Endothelial cell of umbilical vein (primary cell): Measurements from ENCODE around the gene LPP. TPM values are rescaled to one million over a fixed set of nuclear protein-coding genes. Genes with fewer than 3 reads are reported as not detected.

Experiments
- BruUV-seq: library from RNA; stranded (reverse); fragments of 400-500 nt; replicated peaks from 2 replicates; lab custom pipeline; 2021; lab: Mats Ljungman, UMichigan
- CTCF ChIA-PET: fragments of 300-600, 350-600 bp; sonication (Branson Sonifier 250); formaldehyde crosslinking; loops from one replicate; lab custom pipeline; 2021; ENCODE audit warnings: antibody characterized with exemption, inconsistent platforms; lab: Charles Lee
- POLR2A ChIA-PET: fragments of 300-600, 350-600 bp; sonication (Branson Sonifier 250); formaldehyde crosslinking; loops from one replicate; lab custom pipeline; 2021; ENCODE audit warnings: antibody characterized with exemption, inconsistent platforms; lab: Charles Lee
- DNase-seq: peaks from one replicate; pipeline ENCODE4 v3.0.0-alpha.2; 2011; ENCODE audit warnings: low read depth, low spot score
- FAIRE-seq: peaks from 2 replicates; lab custom pipeline; 2011; peaks lifted over from hg19 to GRCh38; lab: Jason Lieb, UNC
- H2AFZ ChIP-seq: 2 replicates; pipeline ENCODE4 v1.6.0; 2012; ENCODE audit warnings: low read depth, low read length, control low read depth, inconsistent platforms
- H3K27ac ChIP-seq: 2 replicates; pipeline ENCODE4 v1.5.1; 2011; ENCODE audit warnings: low read depth, mild to moderate bottlenecking, control low read depth, low read length, moderate library complexity; ENCODE audit not compliant: insufficient read depth
- H3K27me3 ChIP-seq, 2 experiments: 2 replicates each; pipeline versions ENCODE4 v1.6.0 to v1.6.1; 2011; ENCODE audit warnings: low read length in 2 of 2, mixed read lengths in 1 of 2; ENCODE audit not compliant: control insufficient read depth in 2 of 2, insufficient read depth in 2 of 2
- H3K36me3 ChIP-seq, 2 experiments: 2 replicates in 1 of 2; 3 replicates in 1 of 2; pipeline ENCODE4 v1.5.1; 2011; ENCODE audit warnings: low read length in 2 of 2, mild to moderate bottlenecking in 1 of 2, moderate library complexity in 1 of 2; ENCODE audit not compliant: control insufficient read depth in 2 of 2, insufficient read depth in 2 of 2; ENCODE audit errors: extremely low read depth in 1 of 2
- H3K4me1 ChIP-seq: 3 replicates; pipeline ENCODE4 v1.5.1; 2011; ENCODE audit warnings: mild to moderate bottlenecking, low read length; ENCODE audit not compliant: control insufficient read depth, insufficient read depth; ENCODE audit errors: extremely low read depth
- H3K4me2 ChIP-seq: 2 replicates; pipeline ENCODE4 v1.6.1; 2011; ENCODE audit warnings: low read length, control low read depth, mixed read lengths; ENCODE audit not compliant: insufficient read depth
- H3K4me3 ChIP-seq, 3 experiments: fragments of 200-600 bp in 1 of 3; sonication (generic), shearing (Covaris generic) in 1 of 3; replicated peaks in 1 of 3; 2 replicates each; pipeline ENCODE4 v1.5.1; 2011 to 2016; ENCODE audit warnings: control low read depth in 3 of 3, low read length in 3 of 3, mild to moderate bottlenecking in 2 of 3, inconsistent platforms in 1 of 3, low read depth in 1 of 3, moderate library complexity in 1 of 3; ENCODE audit not compliant: insufficient read depth in 1 of 3
- H3K79me2 ChIP-seq: 2 replicates; pipeline ENCODE4 v1.6.0; 2012; ENCODE audit warnings: low read length, inconsistent platforms; ENCODE audit not compliant: control insufficient read depth, insufficient read depth
- H3K9ac ChIP-seq: replicated peaks from 2 replicates; pipeline ENCODE3; 2011; ENCODE audit warnings: low read length, control low read depth; ENCODE audit not compliant: insufficient read depth; ENCODE audit errors: extremely low read depth
- H3K9me1 ChIP-seq: replicated peaks from 3 replicates; pipeline ENCODE4 v1.6.0; 2011; ENCODE audit warnings: mild to moderate bottlenecking, low read length; ENCODE audit not compliant: control insufficient read depth, insufficient read depth; ENCODE audit errors: extremely low read depth
- H3K9me3 ChIP-seq: replicated peaks from 2 replicates; pipeline ENCODE4 v1.5.1; 2012; ENCODE audit warnings: low read length, inconsistent platforms; ENCODE audit not compliant: control insufficient read depth, insufficient read depth
- H4K20me1 ChIP-seq: replicated peaks from 2 replicates; pipeline ENCODE3; 2011; ENCODE audit warnings: mild to moderate bottlenecking, low read length; ENCODE audit not compliant: control insufficient read depth, insufficient read depth; ENCODE audit errors: extremely low read depth
- FOS ChIP-seq: IDR thresholded peaks from 2 replicates; pipeline ENCODE4 v1.6.1; 2011; ENCODE audit warnings: mild to moderate bottlenecking, low read length, moderate library complexity, borderline replicate concordance; ENCODE audit not compliant: insufficient read depth
- MAX ChIP-seq: IDR thresholded peaks from 2 replicates; pipeline ENCODE4 v1.6.1; 2011; ENCODE audit not compliant: insufficient read depth, insufficient read length
- MYC ChIP-seq: IDR thresholded peaks from one replicate; pipeline ENCODE4 v1.6.1; 2011; ENCODE audit warnings: mild to moderate bottlenecking, low read depth, low read length
- POLR2A ChIP-seq: IDR thresholded peaks from 2 replicates; pipeline ENCODE4 v1.6.1; 2012; ENCODE audit warnings: low read depth, mild to moderate bottlenecking, control low read depth, low read length
- dilution Hi-C: fragments of 300-500 bp; cut with MboI; formaldehyde crosslinking; loops from one replicate; pipeline ENCODE4 v1.15.0; 2019; ENCODE audit warnings: low sequenced_read_pairs; ENCODE audit not compliant: extremely low pct_ligation_motif_present
- intact Hi-C: fragments of 100-400 bp; cut with micrococcal nuclease; formaldehyde crosslinking; loops from one replicate; pipeline ENCODE4 v1.10.0; 2022
- polyA plus RNA-seq, 4 experiments: library from polyadenylated mRNA; depleted of rRNA in 3 of 4; stranded (reverse) in 3 of 4; unstranded in 1 of 4; fragments of >200 nt; gene quantifications; 2 replicates each; pipeline versions ENCODE4 v1.2.1 to v1.2.3, GENCODE V29; 2011 to 2012; ENCODE audit warnings: missing spikeins in 1 of 4
- total RNA-seq: library from RNA; stranded (reverse); gene quantifications from 2 replicates; pipeline ENCODE4 v1.2.3, GENCODE V29; 2021

LPP gene
- total and polyA plus RNA-seq, 2 donors (not counting 3 experiments of a cell fraction or from before 2014, with no cell fraction given): 16.9 to 153 TPM

GRCh38 chr3:188869628-188870027 lies 715.7 kb downstream of the LPP start:
- no peak overlapping the region for H3K9ac ChIP-seq
- no peaks in the 10 kb centered on the region for H3K9me1 ChIP-seq
- no peak overlapping the region for H3K27ac ChIP-seq
- no peak overlapping the region for H3K4me3 ChIP-seq
- TF ChIP-seq MAX (no peak), FOS (peak; percentile 21)
- H2AFZ ChIP-seq: no peak overlapping the region
- intact Hi-C loops: no loop called here
- no peak for FAIRE-seq
- H3K4me1 ChIP-seq: no peaks in the 10 kb centered on the region
- H3K79me2 ChIP-seq: no peaks in the 10 kb centered on the region
- no peaks in the 10 kb centered on the region for H3K27me3 ChIP-seq
- ChIA-PET CTCF (no interaction called here), POLR2A (no interaction called here)
- H3K4me2 ChIP-seq: no peak overlapping the region
- H4K20me1 ChIP-seq: no peaks in the 10 kb centered on the region
- DNase-seq: no peak
- H3K9me3 ChIP-seq: no peaks in the 10 kb centered on the region
- dilution Hi-C loops: no loop called here
- no TSS peak for BruUV-seq
- H3K36me3 ChIP-seq: peaks cover 0 to 5% of the 10 kb centered on the region in 2 experiments

- H3K27ac ChIP-seq: no peak overlapping the region
- ChIA-PET POLR2A (no interaction called here), CTCF (no interaction called here)
- H4K20me1 ChIP-seq: no peaks in the 10 kb centered on the region
- H2AFZ ChIP-seq: no peak overlapping the region
- no peak overlapping the region for H3K4me2 ChIP-seq
- dilution Hi-C loops: no loop called here
- H3K4me1 ChIP-seq: no peaks in the 10 kb centered on the region
- no peaks in the 10 kb centered on the region for H3K9me1 ChIP-seq
- FAIRE-seq: no peak
- BruUV-seq: no TSS peak
- TF ChIP-seq MYC: no peak
- TF ChIP-seq POLR2A: no peak
- H3K36me3 ChIP-seq: peaks cover 2 to 5% of the 10 kb centered on the region in 2 experiments
- DNase-seq: no peak
- no peak overlapping the region for H3K4me3 ChIP-seq
- H3K9me3 ChIP-seq: no peaks in the 10 kb centered on the region
- no peak overlapping the region for H3K9ac ChIP-seq
- H3K79me2 ChIP-seq: no peaks in the 10 kb centered on the region
- H3K27me3 ChIP-seq: no peaks in the 10 kb centered on the region
- intact Hi-C loops: no loop called here
These were observed 716.5 kb downstream of the LPP start for GRCh38 chr3:188870431-188870830.
